ENCODE measurements around the gene E2F1. TPM values are rescaled to one million over a fixed set of nuclear protein-coding genes. Genes with fewer than 3 reads are reported as not detected.

E2F1 gene
- total and polyA plus RNA-seq, 2 experiments from 2014 or later = 12.1 to 42.6 TPM

DNA sequence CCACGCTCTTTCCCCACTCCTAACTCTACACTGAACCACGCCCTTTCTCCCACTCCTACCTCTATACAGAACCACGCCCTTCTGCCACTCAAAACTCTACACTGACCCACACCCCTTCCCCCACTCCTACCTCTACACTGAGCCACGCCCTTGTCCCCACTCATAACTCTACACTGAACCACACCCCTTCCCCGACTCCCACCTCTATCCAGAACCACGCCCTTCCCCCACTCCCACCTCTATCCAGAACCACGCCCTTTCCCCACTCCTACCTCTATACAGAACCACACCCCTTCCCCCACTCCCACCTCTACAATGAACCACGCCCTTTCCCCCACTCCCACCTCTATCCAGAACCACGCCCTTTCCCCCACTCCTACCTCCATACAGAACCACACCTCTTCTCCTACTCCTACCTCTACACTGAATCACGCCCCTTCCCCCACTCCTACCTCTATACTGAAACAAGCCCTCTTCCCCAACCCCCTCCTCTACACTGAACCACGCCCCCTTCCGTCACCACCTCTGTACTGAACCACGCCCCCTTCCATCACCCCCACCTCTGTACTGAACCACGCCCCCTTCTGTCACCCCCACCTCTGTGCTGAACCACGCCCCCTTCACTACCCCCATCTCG lies 23.8 kb upstream of the E2F1 start:
- ATAC-seq = peak; percentile 89
- peak overlapping the region; percentile 48; the same call in 1 of the 2 replicates for H3K4me2 ChIP-seq
- H2AFZ ChIP-seq = no peak overlapping the region
- TF ChIP-seq EZH2phosphoT487 (IDR thresholded peaks at IDR 0.05; ENCODE audit: unreplicated experiment) = no peak
- no peak for TF ChIP-seq EZH2 (IDR thresholded peaks at IDR 0.05; ENCODE audit: low read depth, unreplicated experiment)
- TF ChIP-seq, protein P1, sequence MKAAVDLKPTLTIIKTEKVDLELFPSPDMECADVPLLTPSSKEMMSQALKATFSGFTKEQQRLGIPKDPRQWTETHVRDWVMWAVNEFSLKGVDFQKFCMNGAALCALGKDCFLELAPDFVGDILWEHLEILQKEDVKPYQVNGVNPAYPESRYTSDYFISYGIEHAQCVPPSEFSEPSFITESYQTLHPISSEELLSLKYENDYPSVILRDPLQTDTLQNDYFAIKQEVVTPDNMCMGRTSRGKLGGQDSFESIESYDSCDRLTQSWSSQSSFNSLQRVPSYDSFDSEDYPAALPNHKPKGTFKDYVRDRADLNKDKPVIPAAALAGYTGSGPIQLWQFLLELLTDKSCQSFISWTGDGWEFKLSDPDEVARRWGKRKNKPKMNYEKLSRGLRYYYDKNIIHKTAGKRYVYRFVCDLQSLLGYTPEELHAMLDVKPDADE (IDR thresholded peaks at IDR 0.05) = no peak
- TF ChIP-seq ZNF114 (CRISPR knock-in tag; IDR thresholded peaks at IDR 0.05) = no peak
- no peak for TF ChIP-seq JUNB (IDR thresholded peaks at IDR 0.05; ENCODE audit: unreplicated experiment)
- TF ChIP-seq, protein P2, sequence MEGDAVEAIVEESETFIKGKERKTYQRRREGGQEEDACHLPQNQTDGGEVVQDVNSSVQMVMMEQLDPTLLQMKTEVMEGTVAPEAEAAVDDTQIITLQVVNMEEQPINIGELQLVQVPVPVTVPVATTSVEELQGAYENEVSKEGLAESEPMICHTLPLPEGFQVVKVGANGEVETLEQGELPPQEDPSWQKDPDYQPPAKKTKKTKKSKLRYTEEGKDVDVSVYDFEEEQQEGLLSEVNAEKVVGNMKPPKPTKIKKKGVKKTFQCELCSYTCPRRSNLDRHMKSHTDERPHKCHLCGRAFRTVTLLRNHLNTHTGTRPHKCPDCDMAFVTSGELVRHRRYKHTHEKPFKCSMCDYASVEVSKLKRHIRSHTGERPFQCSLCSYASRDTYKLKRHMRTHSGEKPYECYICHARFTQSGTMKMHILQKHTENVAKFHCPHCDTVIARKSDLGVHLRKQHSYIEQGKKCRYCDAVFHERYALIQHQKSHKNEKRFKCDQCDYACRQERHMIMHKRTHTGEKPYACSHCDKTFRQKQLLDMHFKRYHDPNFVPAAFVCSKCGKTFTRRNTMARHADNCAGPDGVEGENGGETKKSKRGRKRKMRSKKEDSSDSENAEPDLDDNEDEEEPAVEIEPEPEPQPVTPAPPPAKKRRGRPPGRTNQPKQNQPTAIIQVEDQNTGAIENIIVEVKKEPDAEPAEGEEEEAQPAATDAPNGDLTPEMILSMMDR (conservative IDR thresholded peaks at IDR 0.05; ENCODE audit: low read depth in 2 of 2) = no peak
- no peak for TF ChIP-seq NANOG (IDR thresholded peaks at IDR 0.05; ENCODE audit: borderline replicate concordance)
- no peak for TF ChIP-seq ZNF331 (CRISPR knock-in tag; IDR thresholded peaks at IDR 0.05; ENCODE audit: low read depth)
- TF ChIP-seq, protein P3, sequence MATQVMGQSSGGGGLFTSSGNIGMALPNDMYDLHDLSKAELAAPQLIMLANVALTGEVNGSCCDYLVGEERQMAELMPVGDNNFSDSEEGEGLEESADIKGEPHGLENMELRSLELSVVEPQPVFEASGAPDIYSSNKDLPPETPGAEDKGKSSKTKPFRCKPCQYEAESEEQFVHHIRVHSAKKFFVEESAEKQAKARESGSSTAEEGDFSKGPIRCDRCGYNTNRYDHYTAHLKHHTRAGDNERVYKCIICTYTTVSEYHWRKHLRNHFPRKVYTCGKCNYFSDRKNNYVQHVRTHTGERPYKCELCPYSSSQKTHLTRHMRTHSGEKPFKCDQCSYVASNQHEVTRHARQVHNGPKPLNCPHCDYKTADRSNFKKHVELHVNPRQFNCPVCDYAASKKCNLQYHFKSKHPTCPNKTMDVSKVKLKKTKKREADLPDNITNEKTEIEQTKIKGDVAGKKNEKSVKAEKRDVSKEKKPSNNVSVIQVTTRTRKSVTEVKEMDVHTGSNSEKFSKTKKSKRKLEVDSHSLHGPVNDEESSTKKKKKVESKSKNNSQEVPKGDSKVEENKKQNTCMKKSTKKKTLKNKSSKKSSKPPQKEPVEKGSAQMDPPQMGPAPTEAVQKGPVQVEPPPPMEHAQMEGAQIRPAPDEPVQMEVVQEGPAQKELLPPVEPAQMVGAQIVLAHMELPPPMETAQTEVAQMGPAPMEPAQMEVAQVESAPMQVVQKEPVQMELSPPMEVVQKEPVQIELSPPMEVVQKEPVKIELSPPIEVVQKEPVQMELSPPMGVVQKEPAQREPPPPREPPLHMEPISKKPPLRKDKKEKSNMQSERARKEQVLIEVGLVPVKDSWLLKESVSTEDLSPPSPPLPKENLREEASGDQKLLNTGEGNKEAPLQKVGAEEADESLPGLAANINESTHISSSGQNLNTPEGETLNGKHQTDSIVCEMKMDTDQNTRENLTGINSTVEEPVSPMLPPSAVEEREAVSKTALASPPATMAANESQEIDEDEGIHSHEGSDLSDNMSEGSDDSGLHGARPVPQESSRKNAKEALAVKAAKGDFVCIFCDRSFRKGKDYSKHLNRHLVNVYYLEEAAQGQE (IDR thresholded peaks at IDR 0.05; ENCODE audit: unreplicated experiment) = no peak
- no peak for TF ChIP-seq CREB1 (CRISPR knock-in tag; IDR thresholded peaks at IDR 0.05; ENCODE audit: low read depth)
- no peak for TF ChIP-seq POLR2AphosphoS5 (IDR thresholded peaks at IDR 0.05; ENCODE audit: low read depth)
- TF ChIP-seq STAT1 (IDR thresholded peaks at IDR 0.05; ENCODE audit: unreplicated experiment) = no peak
- TF ChIP-seq, protein P4, sequence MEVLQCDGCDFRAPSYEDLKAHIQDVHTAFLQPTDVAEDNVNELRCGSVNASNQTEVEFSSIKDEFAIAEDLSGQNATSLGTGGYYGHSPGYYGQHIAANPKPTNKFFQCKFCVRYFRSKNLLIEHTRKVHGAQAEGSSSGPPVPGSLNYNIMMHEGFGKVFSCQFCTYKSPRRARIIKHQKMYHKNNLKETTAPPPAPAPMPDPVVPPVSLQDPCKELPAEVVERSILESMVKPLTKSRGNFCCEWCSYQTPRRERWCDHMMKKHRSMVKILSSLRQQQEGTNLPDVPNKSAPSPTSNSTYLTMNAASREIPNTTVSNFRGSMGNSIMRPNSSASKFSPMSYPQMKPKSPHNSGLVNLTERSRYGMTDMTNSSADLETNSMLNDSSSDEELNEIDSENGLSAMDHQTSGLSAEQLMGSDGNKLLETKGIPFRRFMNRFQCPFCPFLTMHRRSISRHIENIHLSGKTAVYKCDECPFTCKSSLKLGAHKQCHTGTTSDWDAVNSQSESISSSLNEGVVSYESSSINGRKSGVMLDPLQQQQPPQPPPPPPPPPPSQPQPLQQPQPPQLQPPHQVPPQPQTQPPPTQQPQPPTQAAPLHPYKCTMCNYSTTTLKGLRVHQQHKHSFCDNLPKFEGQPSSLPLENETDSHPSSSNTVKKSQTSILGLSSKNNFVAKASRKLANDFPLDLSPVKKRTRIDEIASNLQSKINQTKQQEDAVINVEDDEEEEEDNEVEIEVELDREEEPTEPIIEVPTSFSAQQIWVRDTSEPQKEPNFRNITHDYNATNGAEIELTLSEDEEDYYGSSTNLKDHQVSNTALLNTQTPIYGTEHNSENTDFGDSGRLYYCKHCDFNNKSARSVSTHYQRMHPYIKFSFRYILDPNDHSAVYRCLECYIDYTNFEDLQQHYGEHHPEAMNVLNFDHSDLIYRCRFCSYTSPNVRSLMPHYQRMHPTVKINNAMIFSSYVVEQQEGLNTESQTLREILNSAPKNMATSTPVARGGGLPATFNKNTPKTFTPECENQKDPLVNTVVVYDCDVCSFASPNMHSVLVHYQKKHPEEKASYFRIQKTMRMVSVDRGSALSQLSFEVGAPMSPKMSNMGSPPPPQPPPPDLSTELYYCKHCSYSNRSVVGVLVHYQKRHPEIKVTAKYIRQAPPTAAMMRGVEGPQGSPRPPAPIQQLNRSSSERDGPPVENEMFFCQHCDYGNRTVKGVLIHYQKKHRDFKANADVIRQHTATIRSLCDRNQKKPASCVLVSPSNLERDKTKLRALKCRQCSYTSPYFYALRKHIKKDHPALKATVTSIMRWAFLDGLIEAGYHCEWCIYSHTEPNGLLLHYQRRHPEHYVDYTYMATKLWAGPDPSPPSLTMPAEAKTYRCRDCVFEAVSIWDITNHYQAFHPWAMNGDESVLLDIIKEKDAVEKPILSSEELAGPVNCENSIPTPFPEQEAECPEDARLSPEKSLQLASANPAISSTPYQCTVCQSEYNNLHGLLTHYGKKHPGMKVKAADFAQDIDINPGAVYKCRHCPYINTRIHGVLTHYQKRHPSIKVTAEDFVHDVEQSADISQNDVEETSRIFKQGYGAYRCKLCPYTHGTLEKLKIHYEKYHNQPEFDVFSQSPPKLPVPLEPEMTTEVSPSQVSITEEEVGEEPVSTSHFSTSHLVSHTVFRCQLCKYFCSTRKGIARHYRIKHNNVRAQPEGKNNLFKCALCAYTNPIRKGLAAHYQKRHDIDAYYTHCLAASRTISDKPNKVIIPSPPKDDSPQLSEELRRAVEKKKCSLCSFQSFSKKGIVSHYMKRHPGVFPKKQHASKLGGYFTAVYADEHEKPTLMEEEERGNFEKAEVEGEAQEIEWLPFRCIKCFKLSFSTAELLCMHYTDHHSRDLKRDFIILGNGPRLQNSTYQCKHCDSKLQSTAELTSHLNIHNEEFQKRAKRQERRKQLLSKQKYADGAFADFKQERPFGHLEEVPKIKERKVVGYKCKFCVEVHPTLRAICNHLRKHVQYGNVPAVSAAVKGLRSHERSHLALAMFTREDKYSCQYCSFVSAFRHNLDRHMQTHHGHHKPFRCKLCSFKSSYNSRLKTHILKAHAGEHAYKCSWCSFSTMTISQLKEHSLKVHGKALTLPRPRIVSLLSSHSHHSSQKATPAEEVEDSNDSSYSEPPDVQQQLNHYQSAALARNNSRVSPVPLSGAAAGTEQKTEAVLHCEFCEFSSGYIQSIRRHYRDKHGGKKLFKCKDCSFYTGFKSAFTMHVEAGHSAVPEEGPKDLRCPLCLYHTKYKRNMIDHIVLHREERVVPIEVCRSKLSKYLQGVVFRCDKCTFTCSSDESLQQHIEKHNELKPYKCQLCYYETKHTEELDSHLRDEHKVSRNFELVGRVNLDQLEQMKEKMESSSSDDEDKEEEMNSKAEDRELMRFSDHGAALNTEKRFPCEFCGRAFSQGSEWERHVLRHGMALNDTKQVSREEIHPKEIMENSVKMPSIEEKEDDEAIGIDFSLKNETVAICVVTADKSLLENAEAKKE (CRISPR knock-in tag; IDR thresholded peaks at IDR 0.05) = no peak
- H3K79me2 ChIP-seq (replicated peaks; ENCODE audit: insufficient read depth) = no peaks in the 10 kb centered on the region
- no peaks in the 10 kb centered on the region; the same call in 1 of the 2 replicates for H3K9me2 ChIP-seq (ENCODE audit: insufficient read depth)
- no peaks in the 10 kb centered on the region for H3K27me3 ChIP-seq (ENCODE audit: insufficient read depth)
- H4K20me1 ChIP-seq (replicated peaks; ENCODE audit: insufficient read depth) = no peaks in the 10 kb centered on the region
- H3K4me1 ChIP-seq (ENCODE audit: insufficient read depth) = peaks cover 13% of the 10 kb centered on the region
- H3K36me3 ChIP-seq (ENCODE audit: insufficient read depth) = no peaks in the 10 kb centered on the region
- peak; percentile 91 for DNase-seq (ENCODE audit: low spot score)
- Mint-ChIP-seq H3K4me1 (peaks cover 16% of the 10 kb centered on the region), H3K4me3 (no peak overlapping the region), H3K9me3 (no peaks in the 10 kb centered on the region), H3K27me3 (ENCODE audit: insufficient read depth, low read depth, poor library complexity) (peaks cover 10% of the 10 kb centered on the region), H3K27ac (no peak overlapping the region), H3K36me3 (ENCODE audit: low read depth) (no peaks in the 10 kb centered on the region; the same call in 2 of the 3 replicates)
- peak overlapping the region; percentile 80; the same call in 1 of the 2 replicates for H3K27ac ChIP-seq (ENCODE audit: low read depth)
- H3F3A ChIP-seq (replicated peaks; ENCODE audit: low read depth) = 0 out of 2 replicates have a peak, but pooled peaks cover 3% of the 10 kb centered on the region
- peak overlapping the region; percentile 26; the same call in 1 of the 2 replicates for H3K4me3 ChIP-seq
